Measurements from ENCODE around the gene TMBIM1.

Gene TMBIM1

GRCh38 chr2:218255446-218255845 lies 36.9 kb downstream of the TMBIM1 start:
- H3K4me3 ChIP-seq (ENCODE audit: low read length): no peak overlapping the region
- TF ChIP-seq ZNF274 (IDR thresholded peaks at IDR 0.05; ENCODE audit: low read depth, low read length): no peak

GRCh38 chr2:218253232-218253625 lies 39.1 kb downstream of the TMBIM1 start:
- TF ChIP-seq ZNF274 (IDR thresholded peaks at IDR 0.05; ENCODE audit: low read depth, low read length): no peak
- H3K4me3 ChIP-seq (ENCODE audit: low read length): no peak overlapping the region

- no peak for TF ChIP-seq ZNF274 (IDR thresholded peaks at IDR 0.05; ENCODE audit: low read depth, low read length)
- no peak overlapping the region for H3K4me3 ChIP-seq (ENCODE audit: low read length)
These were observed 39.6 kb downstream of the TMBIM1 start for GRCh38 chr2:218252509-218253231.

GRCh38 chr2:218249691-218250090 lies 42.6 kb downstream of the TMBIM1 start:
- no peak overlapping the region for H3K4me3 ChIP-seq (ENCODE audit: low read length)
- no peak for TF ChIP-seq ZNF274 (IDR thresholded peaks at IDR 0.05; ENCODE audit: low read depth, low read length)

- H3K4me3 ChIP-seq (ENCODE audit: low read length): no peak overlapping the region
- TF ChIP-seq ZNF274 (IDR thresholded peaks at IDR 0.05; ENCODE audit: low read depth, low read length): no peak
These were observed 47.1 kb downstream of the TMBIM1 start for GRCh38 chr2:218245214-218245613.

- H3K4me3 ChIP-seq (ENCODE audit: low read length): no peak overlapping the region
- no peak for TF ChIP-seq ZNF274 (IDR thresholded peaks at IDR 0.05; ENCODE audit: low read depth, low read length)
These were observed 47.6 kb downstream of the TMBIM1 start for GRCh38 chr2:218244665-218245064.

- H3K4me3 ChIP-seq (ENCODE audit: low read length): no peak overlapping the region
- no peak for TF ChIP-seq ZNF274 (IDR thresholded peaks at IDR 0.05; ENCODE audit: low read depth, low read length)
These were observed 48.1 kb downstream of the TMBIM1 start for GRCh38 chr2:218244204-218244603.

GRCh38 chr2:218238887-218239286 lies 53.4 kb downstream of the TMBIM1 start:
- TF ChIP-seq ZNF274 (IDR thresholded peaks at IDR 0.05; ENCODE audit: low read depth, low read length): no peak
- H3K4me3 ChIP-seq (ENCODE audit: low read length): no peak overlapping the region

- no peak overlapping the region for H3K4me3 ChIP-seq (ENCODE audit: low read length)
- TF ChIP-seq ZNF274 (IDR thresholded peaks at IDR 0.05; ENCODE audit: low read depth, low read length): no peak
These were observed 55.5 kb downstream of the TMBIM1 start for GRCh38 chr2:218236829-218237228.

- no peak for TF ChIP-seq ZNF274 (IDR thresholded peaks at IDR 0.05; ENCODE audit: low read depth, low read length)
- no peak overlapping the region for H3K4me3 ChIP-seq (ENCODE audit: low read length)
These were observed 57.3 kb downstream of the TMBIM1 start for GRCh38 chr2:218235017-218235416.

GRCh38 chr2:218234521-218234920 lies 57.8 kb downstream of the TMBIM1 start:
- TF ChIP-seq ZNF274 (IDR thresholded peaks at IDR 0.05; ENCODE audit: low read depth, low read length): no peak
- no peak overlapping the region for H3K4me3 ChIP-seq (ENCODE audit: low read length)

- no peak overlapping the region for H3K4me3 ChIP-seq (ENCODE audit: low read length)
- TF ChIP-seq ZNF274 (IDR thresholded peaks at IDR 0.05; ENCODE audit: low read depth, low read length): no peak
These were observed 58.8 kb downstream of the TMBIM1 start for GRCh38 chr2:218233543-218233942.

- peak overlapping the region; percentile 32; the same call in 1 of the 2 replicates for H3K4me3 ChIP-seq (ENCODE audit: low read length)
- TF ChIP-seq ZNF274 (IDR thresholded peaks at IDR 0.05; ENCODE audit: low read depth, low read length): no peak
These were observed 61.4 kb downstream of the TMBIM1 start for GRCh38 chr2:218230882-218231281.

GRCh38 chr2:218229851-218230250 lies 62.5 kb downstream of the TMBIM1 start:
- peak overlapping the region; percentile 32; the same call in 1 of the 2 replicates for H3K4me3 ChIP-seq (ENCODE audit: low read length)
- TF ChIP-seq ZNF274 (IDR thresholded peaks at IDR 0.05; ENCODE audit: low read depth, low read length): no peak

- no peak overlapping the region; the same call in 1 of the 2 replicates for H3K4me3 ChIP-seq (ENCODE audit: low read length)
- TF ChIP-seq ZNF274 (IDR thresholded peaks at IDR 0.05; ENCODE audit: low read depth, low read length): no peak
These were observed 63.1 kb downstream of the TMBIM1 start for GRCh38 chr2:218229239-218229638.
